IMR-90 (cell line): ENCODE data around the gene RAPGEFL1. TPM values are rescaled to one million over a fixed set of nuclear protein-coding genes. Genes with fewer than 3 reads are reported as not detected.

Experiments
- ATAC-seq: fragments of 200-7000 bp; cut with Tn5 transposase; 2 replicates; pipeline ENCODE4 v1.9.1; 2020; ENCODE audit warnings: low read depth, mild to moderate bottlenecking, moderate library complexity
- BruUV-seq: library from RNA; stranded (reverse); fragments of 400-500 nt; replicated peaks from 2 replicates; lab custom pipeline; 2021; lab: Mats Ljungman, UMichigan
- CTCF ChIA-PET: fragments of 300-600 bp; formaldehyde crosslinking; extraction: SDS; loops from one replicate; lab custom pipeline; 2021; ENCODE audit warnings: antibody characterized with exemption; lab: Yijun Ruan, JAX
- POLR2A ChIA-PET: fragments of 300-600 bp; sonication (Branson Sonifier 250); formaldehyde crosslinking; loops from one replicate; lab custom pipeline; 2022; ENCODE audit warnings: antibody characterized with exemption; ENCODE audit not compliant: unreplicated experiment; lab: Charles Lee
- DNase-seq: peaks from one replicate; pipeline ENCODE4 v3.0.0; 2013
- H2AFZ ChIP-seq: replicated peaks from 2 replicates; pipeline ENCODE3; 2013; ENCODE audit warnings: low read length, mild to moderate bottlenecking; ENCODE audit not compliant: poor library complexity
- H2AK5ac ChIP-seq: 2 replicates; pipeline ENCODE4 v1.6.1; 2013; ENCODE audit warnings: low read depth, low read length, inconsistent platforms
- H2AK9ac ChIP-seq: replicated peaks from 2 replicates; pipeline ENCODE3; 2013; ENCODE audit warnings: mild to moderate bottlenecking, low read depth, low read length, moderate library complexity; ENCODE audit not compliant: poor library complexity
- H2BK120ac ChIP-seq: 2 replicates; pipeline ENCODE4 v1.6.1; 2013; ENCODE audit warnings: low read depth, low read length, inconsistent platforms
- H2BK15ac ChIP-seq: 3 replicates; pipeline ENCODE4 v1.6.1; 2013; ENCODE audit warnings: low read depth, low read length, inconsistent platforms
- H2BK20ac ChIP-seq: 2 replicates; pipeline ENCODE4 v1.6.1; 2013; ENCODE audit warnings: low read depth, mild to moderate bottlenecking, inconsistent platforms, low read length, moderate library complexity
- H2BK5ac ChIP-seq: 2 replicates; pipeline ENCODE4 v1.6.1; 2013; ENCODE audit warnings: mild to moderate bottlenecking, low read depth, low read length, inconsistent platforms; ENCODE audit not compliant: poor library complexity, severe bottlenecking
- H3K14ac ChIP-seq: replicated peaks from 2 replicates; pipeline ENCODE4 v1.6.1; 2013; ENCODE audit warnings: low read depth, low read length, inconsistent platforms
- H3K18ac ChIP-seq: 2 replicates; pipeline ENCODE4 v1.6.1; 2013; ENCODE audit warnings: low read depth, low read length, control low read depth
- H3K23ac ChIP-seq: 2 replicates; pipeline ENCODE4 v1.6.1; 2013; ENCODE audit warnings: low read depth, low read length, inconsistent platforms
- H3K27ac ChIP-seq: 2 replicates; pipeline ENCODE4 v1.5.1; 2013; ENCODE audit warnings: mild to moderate bottlenecking, control low read depth, low read length; ENCODE audit not compliant: insufficient read depth
- H3K27me3 ChIP-seq: 2 replicates; pipeline ENCODE4 v1.6.1; 2013; ENCODE audit warnings: low read length; ENCODE audit not compliant: control insufficient read depth, insufficient read depth
- H3K36me3 ChIP-seq: 2 replicates; pipeline ENCODE4 v1.6.1; 2013; ENCODE audit warnings: low read length, mixed read lengths; ENCODE audit not compliant: control insufficient read depth, insufficient read depth
- H3K4ac ChIP-seq: 2 replicates; pipeline ENCODE4 v1.6.1; 2013; ENCODE audit warnings: low read depth, low read length, inconsistent platforms
- H3K4me1 ChIP-seq: 2 replicates; pipeline ENCODE4 v1.6.1; 2013; ENCODE audit warnings: low read length, mixed read lengths; ENCODE audit not compliant: control insufficient read depth, insufficient read depth
- H3K4me2 ChIP-seq: 2 replicates; pipeline ENCODE4 v1.6.1; 2013; ENCODE audit warnings: low read depth, mild to moderate bottlenecking, control low read depth, low read length, moderate library complexity
- H3K4me3 ChIP-seq: 2 replicates; pipeline ENCODE4 v1.5.1; 2013; ENCODE audit warnings: low read depth, mild to moderate bottlenecking, control low read depth, low read length, moderate library complexity; ENCODE audit not compliant: insufficient read depth
- H3K56ac ChIP-seq: 2 replicates; pipeline ENCODE4 v1.6.1; 2013; ENCODE audit warnings: low read length, inconsistent platforms; ENCODE audit not compliant: insufficient read depth; ENCODE audit errors: extremely low read depth
- H3K79me1 ChIP-seq, 2 experiments: 2 replicates each; pipeline ENCODE4 v1.6.1; 2013; ENCODE audit warnings: low read length in 2 of 2, inconsistent platforms in 1 of 2, low read depth in 1 of 2
- H3K9ac ChIP-seq: 2 replicates; pipeline ENCODE4 v1.6.1; 2013; ENCODE audit warnings: low read depth, low read length, control low read depth
- H3K9me1 ChIP-seq: 2 replicates; pipeline ENCODE4 v1.6.1; 2013; ENCODE audit warnings: low read length, inconsistent platforms; ENCODE audit not compliant: insufficient read depth
- H3K9me3 ChIP-seq: 2 replicates; pipeline ENCODE4 v1.6.1; 2013; ENCODE audit warnings: low read length; ENCODE audit not compliant: control insufficient read depth, insufficient read depth
- H4K20me1 ChIP-seq: 2 replicates; pipeline ENCODE4 v1.6.1; 2013; ENCODE audit warnings: low read length, inconsistent platforms; ENCODE audit not compliant: insufficient read depth
- H4K5ac ChIP-seq: 2 replicates; pipeline ENCODE4 v1.6.1; 2013; ENCODE audit warnings: mild to moderate bottlenecking, low read depth, low read length, control low read depth
- H4K8ac ChIP-seq, 2 experiments: 2 replicates each; pipeline ENCODE4 v1.6.1; 2013; ENCODE audit warnings: low read depth in 2 of 2, low read length in 2 of 2, control low read depth in 1 of 2, inconsistent platforms in 1 of 2
- H4K91ac ChIP-seq: 2 replicates; pipeline ENCODE4 v1.6.1; 2013; ENCODE audit warnings: low read depth, low read length, inconsistent platforms; ENCODE audit not compliant: insufficient read depth
- FOS ChIP-seq: fragments of 150-350 bp; IDR thresholded peaks from 2 replicates; pipeline ENCODE4 v1.6.1; 2016; ENCODE audit warnings: low read depth, low read length
- MXI1 ChIP-seq: IDR thresholded peaks from 2 replicates; pipeline ENCODE4 v1.6.1; 2012; ENCODE audit warnings: low read depth, mild to moderate bottlenecking, low read length, moderate library complexity, borderline replicate concordance
- POLR2A ChIP-seq: IDR thresholded peaks from 2 replicates; pipeline ENCODE4 v1.6.1; 2012; ENCODE audit warnings: mild to moderate bottlenecking, low read depth, low read length
- WGBS, 2 experiments: methylation state at CpG; one replicate each; pipeline versions ENCODE4 v1.1.5 to v1.1.7; 2013; ENCODE audit warnings: missing lambda C conversion rate in 2 of 2; ENCODE audit not compliant: insufficient read length in 1 of 2; ENCODE audit errors: extremely low coverage in 2 of 2; 5-methylcytosine and 5-hydroxymethylcytosine counted together
- dilution Hi-C: fragments of 300-500 bp; cut with HindIII; formaldehyde crosslinking; loops from one replicate; pipeline ENCODE4 v1.14.3; 2018; ENCODE audit warnings: low sequenced_read_pairs; ENCODE audit not compliant: unreplicated experiment
- in situ Hi-C: fragments of 300-500 bp; cut with MboI; formaldehyde crosslinking; loops from 3 replicates; pipeline ENCODE4 v1.14.3; 2019; ENCODE audit warnings: low sequenced_read_pairs, inconsistent platforms, mixed read lengths
- intact Hi-C: fragments of 100-400 bp; cut with micrococcal nuclease; formaldehyde crosslinking; loops from 2 replicates; pipeline ENCODE4 v1.10.0; 2022
- polyA plus RNA-seq, 3 experiments: library from polyadenylated mRNA; depleted of rRNA; stranded (reverse); fragments of >200 nt; gene quantifications; 2 replicates each; pipeline ENCODE4 v1.2.3, GENCODE V29; 2012; ENCODE audit warnings: low replicate concordance in 1 of 3
- total RNA-seq: library from RNA; depleted of rRNA; stranded (reverse); fragments of >200 nt; gene quantifications from 2 replicates; pipeline ENCODE4 v1.2.3, GENCODE V29; 2012

RAPGEFL1 gene
- total and polyA plus RNA-seq, 2 of the 4 experiments (the other 2 are of a cell fraction) = 0.54 to 5.6 TPM

DNA sequence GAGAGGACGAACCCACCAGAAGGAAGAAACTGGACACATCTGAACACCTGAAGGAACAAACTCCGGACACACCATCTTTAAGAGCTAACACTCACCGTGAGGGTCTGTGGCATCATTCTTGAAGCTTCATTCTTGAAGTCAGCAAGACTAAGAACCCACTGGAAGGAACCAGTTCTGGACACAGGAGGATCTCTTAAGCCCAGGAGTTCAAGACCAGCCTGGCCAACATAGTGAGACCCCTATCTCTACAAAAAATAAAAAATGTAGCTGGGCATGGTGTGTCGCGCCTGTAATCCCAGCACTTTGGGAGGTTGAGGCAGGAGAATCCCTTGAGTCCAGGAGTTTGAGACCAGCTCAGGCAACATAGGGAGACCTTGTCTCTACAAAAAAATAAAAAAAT, 21.3 kb downstream of the RAPGEFL1 start:
- H2BK120ac ChIP-seq = no peak overlapping the region
- H4K5ac ChIP-seq = no peak overlapping the region
- H4K20me1 ChIP-seq = no peaks in the 10 kb centered on the region
- no peak overlapping the region for H4K91ac ChIP-seq
- no peak overlapping the region for H2AK5ac ChIP-seq
- H3K4me2 ChIP-seq = no peak overlapping the region
- H2BK15ac ChIP-seq = no peak overlapping the region
- in situ Hi-C loops = no loop called here
- BruUV-seq = no TSS peak
- H3K14ac ChIP-seq = no peak overlapping the region
- no peaks in the 10 kb centered on the region; the same call in 1 of the 2 replicates for H3K9me1 ChIP-seq
- no peak overlapping the region for H3K4ac ChIP-seq
- H3K56ac ChIP-seq = no peak overlapping the region
- no peak overlapping the region for H3K18ac ChIP-seq
- H3K9ac ChIP-seq = no peak overlapping the region
- H2AFZ ChIP-seq = no peak overlapping the region
- peaks cover 1% of the 10 kb centered on the region; the same call in 1 of the 2 replicates for H3K9me3 ChIP-seq
- POLR2A ChIA-PET = no interaction called here
- intact Hi-C loops = no loop called here
- TF ChIP-seq FOS (no peak), MXI1 (no peak), POLR2A (no peak)
- ATAC-seq = no peak
- H3K36me3 ChIP-seq = peaks cover under 1% of the 10 kb centered on the region; the same call in 1 of the 2 replicates
- H3K23ac ChIP-seq = no peak overlapping the region
- H3K4me3 ChIP-seq = no peak overlapping the region
- no peak overlapping the region for H4K8ac ChIP-seq
- no peaks in the 10 kb centered on the region for H3K27me3 ChIP-seq
- H2AK9ac ChIP-seq = no peak overlapping the region
- dilution Hi-C loops = no loop called here
- no peak for DNase-seq
- CTCF ChIA-PET = interaction anchor here (0.6 to 1.0 kb wide), 2 partner anchors 58 to 93 kb away, joined by 3 to 4 read pairs; partner anchors contain the start of gene CASC3
- 90% methylated on average over 3 of the region's 5 CpGs; no CpG with 5 or more reads in 1 of the 2 experiments for WGBS, 2 experiments
- H3K79me1 ChIP-seq = no peaks in the 10 kb centered on the region
- no peak overlapping the region for H3K27ac ChIP-seq
- no peak overlapping the region for H2BK20ac ChIP-seq
- no peaks in the 10 kb centered on the region for H3K4me1 ChIP-seq
- no peak overlapping the region for H2BK5ac ChIP-seq
